Glutamatergic neuron (in vitro differentiated cells): ENCODE data around the gene SSU72. TPM values are rescaled to one million over a fixed set of nuclear protein-coding genes. Genes with fewer than 3 reads are reported as not detected.

ENCODE experiments used
- DNase-seq: peaks from one replicate; pipeline ENCODE4 v3.0.0; 2022
- H3K27ac Mint-ChIP-seq: one replicate; pipeline ENCODE4 v1.8.0; 2020; ENCODE audit warnings: mild to moderate bottlenecking, mixed read lengths, inconsistent platforms; ENCODE audit not compliant: unreplicated experiment
- H3K27me3 Mint-ChIP-seq: one replicate; pipeline ENCODE4 v1.8.0; 2020; ENCODE audit warnings: mild to moderate bottlenecking, moderate library complexity, mixed read lengths, inconsistent platforms; ENCODE audit not compliant: unreplicated experiment
- H3K36me3 Mint-ChIP-seq: one replicate; pipeline ENCODE4 v1.8.0; 2020; ENCODE audit warnings: mild to moderate bottlenecking, mixed read lengths, inconsistent platforms; ENCODE audit not compliant: unreplicated experiment
- H3K4me1 Mint-ChIP-seq: one replicate; pipeline ENCODE4 v1.8.0; 2020; ENCODE audit warnings: mild to moderate bottlenecking, low read depth, mixed read lengths, inconsistent platforms; ENCODE audit not compliant: unreplicated experiment
- H3K4me3 Mint-ChIP-seq: one replicate; pipeline ENCODE4 v1.8.0; 2020; ENCODE audit warnings: mild to moderate bottlenecking, mixed read lengths, inconsistent platforms; ENCODE audit not compliant: unreplicated experiment
- H3K9me3 Mint-ChIP-seq: one replicate; pipeline ENCODE4 v1.8.0; 2020; ENCODE audit warnings: mild to moderate bottlenecking, moderate library complexity, mixed read lengths, inconsistent platforms; ENCODE audit not compliant: unreplicated experiment
- CTCF ChIP-seq: fragments of 200-600 bp; sonication (generic); IDR thresholded peaks from one replicate; pipeline ENCODE4 v1.5.0; 2021; ENCODE audit not compliant: partially characterized antibody, unreplicated experiment
- total RNA-seq: library from RNA; stranded (reverse); fragmentation: NEBNext Ultra II Directional; extraction: Animal tissue kit (Norgen Biotek cat#: 25700); gene quantifications from one replicate; pipeline ENCODE4 v1.2.1, GENCODE V29; 2021; ENCODE audit not compliant: unreplicated experiment

Gene SSU72
- total RNA-seq, 1 donor from 2014 or later = 123 TPM

GRCh38 chr1:1594602-1595260 lies 20.1 kb upstream of the SSU72 start:
- Mint-ChIP-seq H3K27me3 (peaks cover 10% of the 10 kb centered on the region), H3K27ac (no peak overlapping the region), H3K4me3 (no peak overlapping the region), H3K9me3 (peaks cover 6% of the 10 kb centered on the region), H3K4me1 (peaks cover 1% of the 10 kb centered on the region), H3K36me3 (peaks cover 5% of the 10 kb centered on the region)
- peak; percentile 76 for DNase-seq
- no peak for TF ChIP-seq CTCF

- H3K27ac Mint-ChIP-seq = no peak overlapping the region
- peaks cover 5% of the 10 kb centered on the region for H3K36me3 Mint-ChIP-seq
- H3K27me3 Mint-ChIP-seq = peaks cover 9% of the 10 kb centered on the region
- H3K9me3 Mint-ChIP-seq = peaks cover 6% of the 10 kb centered on the region
- no peak for DNase-seq
- no peak overlapping the region for H3K4me3 Mint-ChIP-seq
- TF ChIP-seq CTCF = no peak
- H3K4me1 Mint-ChIP-seq = peaks cover 1% of the 10 kb centered on the region
Observed at GRCh38 chr1:1593834-1594601, 19.4 kb upstream of the SSU72 start.

- Mint-ChIP-seq H3K4me1 (peaks cover 1% of the 10 kb centered on the region), H3K27ac (no peak overlapping the region), H3K27me3 (peaks cover 9% of the 10 kb centered on the region), H3K36me3 (peaks cover 5% of the 10 kb centered on the region), H3K9me3 (peaks cover 8% of the 10 kb centered on the region), H3K4me3 (no peak overlapping the region)
- no peak for DNase-seq
- TF ChIP-seq CTCF = no peak
Observed at GRCh38 chr1:1591452-1591851, 16.8 kb upstream of the SSU72 start.

GRCh38 chr1:1583347-1584010 lies 8.8 kb upstream of the SSU72 start:
- peaks cover 3% of the 10 kb centered on the region for H3K9me3 Mint-ChIP-seq
- no peaks in the 10 kb centered on the region for H3K4me1 Mint-ChIP-seq
- no peak for DNase-seq
- no peak for TF ChIP-seq CTCF
- no peaks in the 10 kb centered on the region for H3K36me3 Mint-ChIP-seq
- H3K4me3 Mint-ChIP-seq = peak overlapping the region; percentile 55
- H3K27ac Mint-ChIP-seq = no peak overlapping the region
- peaks cover 4% of the 10 kb centered on the region for H3K27me3 Mint-ChIP-seq
